GM21526 (cell line): Measurements from ENCODE around the gene CAMK2A.

Experiments
- ATAC-seq: cut with Tn5 transposase; IDR thresholded peaks from one replicate; pipeline ENCODE4 v1.9.1; 2021; ENCODE audit warnings: moderate library complexity; ENCODE audit not compliant: unreplicated experiment, low FRiP score

Gene CAMK2A

DNA sequence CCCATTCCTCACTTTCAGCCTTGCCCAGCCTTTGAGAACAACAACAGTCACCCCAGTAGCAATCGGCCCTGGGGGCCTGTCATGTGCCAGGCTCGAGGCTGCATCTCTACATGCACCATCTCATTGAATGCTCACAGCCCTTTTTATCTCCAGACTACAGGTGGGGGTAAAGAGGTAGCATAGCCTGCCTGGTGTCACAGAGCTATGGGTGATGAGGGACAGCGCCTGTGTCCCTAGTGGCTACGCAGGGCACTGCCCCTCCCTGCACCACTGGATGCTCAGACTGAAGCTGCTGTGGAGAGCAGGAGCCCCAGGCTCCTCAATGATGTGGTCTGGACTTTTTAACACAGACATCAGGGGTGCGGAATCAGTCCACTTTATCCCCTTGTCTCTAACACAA, 2.8 kb downstream of the CAMK2A start:
- ATAC-seq, result no peak

DNA sequence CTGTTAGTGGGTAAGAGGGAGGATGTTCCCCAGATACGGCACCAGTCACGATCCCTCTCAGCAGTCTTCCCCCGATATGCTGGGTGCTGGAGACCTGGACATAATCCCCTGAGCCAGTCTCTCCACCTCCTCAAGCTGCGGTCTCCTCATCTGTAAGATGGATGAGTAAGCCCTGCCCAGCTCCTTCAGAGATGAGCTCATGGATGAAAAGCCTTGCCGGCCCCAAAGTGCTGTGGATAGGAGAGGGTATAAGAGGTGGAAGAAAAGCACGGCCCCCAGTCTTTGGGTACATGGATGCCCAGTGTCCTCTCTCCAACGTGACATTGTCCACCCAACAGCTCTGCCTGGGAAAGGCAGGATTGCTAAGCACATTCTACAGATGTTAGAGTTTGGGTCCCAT, 4.5 kb downstream of the CAMK2A start:
- ATAC-seq, result no peak

DNA sequence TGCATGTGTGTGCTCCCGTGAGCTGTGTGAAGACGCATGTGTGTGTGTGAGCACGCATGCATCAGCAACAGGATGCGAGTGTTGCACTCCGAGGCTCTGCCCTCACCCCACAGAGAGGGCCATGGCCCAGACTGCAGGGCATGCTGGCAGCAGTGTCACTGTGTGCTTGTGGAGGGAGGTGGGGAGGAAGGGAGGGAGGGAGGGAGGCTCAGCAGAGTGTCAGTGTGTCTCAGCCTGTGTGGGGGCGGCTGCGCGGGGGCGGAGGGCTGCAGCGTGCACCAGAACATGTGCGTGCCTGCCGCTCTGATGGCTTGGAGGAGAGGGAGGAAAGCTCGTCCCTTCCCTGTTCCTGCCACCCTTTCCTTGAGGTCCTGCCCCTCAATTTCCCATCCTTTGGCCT, 5.3 kb downstream of the CAMK2A start:
- ATAC-seq, result no peak

DNA sequence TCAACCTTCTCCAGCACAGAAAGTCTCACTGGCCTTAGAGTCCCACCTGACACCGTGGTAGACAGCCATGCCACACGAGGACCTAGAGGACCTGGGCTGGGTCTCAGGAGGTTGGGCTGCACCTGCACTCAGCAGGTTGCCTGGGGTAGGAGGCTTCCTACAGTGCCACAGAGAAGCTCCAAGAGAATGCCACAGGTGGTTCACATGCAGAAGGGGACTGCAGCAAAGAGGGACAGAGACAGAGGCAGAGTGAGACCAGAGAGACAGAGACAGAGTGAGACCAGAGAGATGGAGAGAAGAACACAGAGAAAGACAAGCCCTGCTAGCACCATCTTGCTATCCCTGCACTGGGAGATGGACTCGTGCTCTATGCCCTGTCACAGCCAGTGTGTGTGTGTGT, 5.7 kb downstream of the CAMK2A start:
- no peak for ATAC-seq

DNA sequence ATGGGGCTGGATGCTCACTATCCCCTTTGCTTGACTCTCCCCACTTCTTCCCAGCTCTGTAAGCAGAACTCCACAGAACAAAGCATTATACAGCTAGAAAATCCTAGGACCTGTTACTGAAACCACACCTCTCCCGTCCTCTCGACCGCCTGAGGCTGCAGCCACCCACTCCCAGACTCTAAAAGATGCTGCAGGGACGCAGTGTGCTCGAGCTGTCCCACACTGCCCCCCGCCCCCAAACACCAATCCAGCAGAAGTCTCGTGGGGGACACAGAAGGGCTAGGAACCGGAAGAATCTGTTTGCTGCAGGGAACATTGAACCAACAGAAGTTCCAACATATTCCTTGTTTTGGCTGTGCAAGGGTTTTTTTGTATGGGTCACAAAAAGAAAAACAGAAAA, 7.6 kb downstream of the CAMK2A start:
- no peak for ATAC-seq

DNA sequence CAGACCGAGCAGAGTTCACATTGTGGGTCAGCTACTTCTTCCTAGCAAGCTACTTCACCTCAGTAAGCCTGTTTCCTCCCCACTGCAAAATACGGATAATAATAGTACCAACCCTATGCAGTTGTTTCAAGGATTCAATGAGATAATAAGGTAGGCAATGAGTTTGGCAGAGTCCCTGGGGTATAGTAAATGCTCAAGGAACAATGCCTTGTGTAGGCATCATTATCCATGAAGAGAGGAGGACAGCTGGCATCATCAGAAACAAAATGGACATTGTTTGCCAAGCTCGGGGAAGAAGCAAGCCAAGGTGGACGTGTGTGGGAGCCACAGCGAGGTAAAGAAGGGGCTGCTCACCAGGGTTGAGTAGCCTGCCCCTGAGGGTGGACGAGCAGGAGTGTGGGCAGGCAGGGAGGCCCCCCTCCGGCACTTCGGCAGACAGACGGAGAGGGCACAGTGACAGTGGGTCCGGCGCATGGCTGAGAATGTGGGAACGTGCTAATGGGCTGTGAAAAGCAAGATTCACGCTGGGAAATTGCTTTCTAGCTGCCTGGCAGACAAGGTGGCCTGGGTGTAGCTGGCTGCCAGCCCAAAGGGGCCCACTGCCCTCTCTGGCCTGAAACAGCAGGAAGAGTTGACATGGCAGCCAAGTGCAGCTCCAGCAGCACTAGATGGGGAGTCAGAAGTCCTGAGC, 10.1 kb downstream of the CAMK2A start:
- ATAC-seq, result no peak

DNA sequence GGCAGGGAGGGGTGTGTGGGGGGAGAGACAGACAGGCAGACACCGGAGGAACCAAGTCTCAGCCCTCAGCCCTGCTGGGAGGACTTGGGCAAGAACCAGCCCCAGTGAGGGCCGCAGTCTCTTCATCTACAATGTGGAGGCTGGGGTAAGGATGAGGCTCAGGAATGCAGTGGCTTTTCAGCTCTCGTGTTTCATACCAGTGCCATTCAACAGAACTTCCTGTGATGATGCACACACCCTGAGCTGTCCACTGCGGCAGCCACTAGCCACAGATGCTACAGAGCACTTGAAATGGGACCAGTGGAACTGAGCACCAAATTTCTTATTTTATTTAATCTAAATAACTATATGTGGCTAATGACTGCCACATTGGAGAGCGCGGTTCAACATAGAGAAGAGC, 10.7 kb downstream of the CAMK2A start:
- no peak for ATAC-seq

DNA sequence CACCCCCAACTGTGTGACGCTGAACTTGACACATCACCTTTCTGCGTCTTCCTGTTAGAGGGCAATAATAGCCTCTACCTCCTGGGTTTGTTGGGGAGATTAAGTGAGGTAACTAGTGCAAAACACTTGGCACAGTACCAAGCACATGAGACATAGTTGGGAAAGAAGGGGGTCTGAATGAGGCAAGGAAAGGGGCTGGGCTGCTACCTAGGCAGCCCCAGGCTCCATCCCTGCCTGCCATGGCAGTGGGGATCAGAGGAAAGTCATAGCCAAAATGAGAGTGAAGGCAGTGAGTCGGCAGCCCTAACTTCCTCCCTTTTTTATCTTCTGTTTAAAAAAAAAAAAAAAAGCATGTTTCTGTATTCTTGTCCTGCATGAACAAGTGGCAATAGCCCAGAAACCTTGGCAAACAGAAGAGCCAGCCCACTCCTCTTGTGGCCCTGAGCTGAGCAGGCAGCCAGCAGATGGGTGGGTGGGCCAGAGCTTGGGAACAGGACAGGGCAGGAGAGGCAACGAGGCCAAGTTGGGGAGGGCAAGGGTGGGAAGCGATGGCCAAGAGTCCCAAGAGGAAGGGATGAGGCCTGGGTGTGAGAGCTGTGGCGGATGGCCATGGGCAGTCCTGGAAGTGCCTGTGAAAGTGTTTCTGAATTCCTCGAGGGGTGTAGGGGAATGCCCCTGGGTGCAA, 11.4 kb downstream of the CAMK2A start:
- ATAC-seq, result no peak

DNA sequence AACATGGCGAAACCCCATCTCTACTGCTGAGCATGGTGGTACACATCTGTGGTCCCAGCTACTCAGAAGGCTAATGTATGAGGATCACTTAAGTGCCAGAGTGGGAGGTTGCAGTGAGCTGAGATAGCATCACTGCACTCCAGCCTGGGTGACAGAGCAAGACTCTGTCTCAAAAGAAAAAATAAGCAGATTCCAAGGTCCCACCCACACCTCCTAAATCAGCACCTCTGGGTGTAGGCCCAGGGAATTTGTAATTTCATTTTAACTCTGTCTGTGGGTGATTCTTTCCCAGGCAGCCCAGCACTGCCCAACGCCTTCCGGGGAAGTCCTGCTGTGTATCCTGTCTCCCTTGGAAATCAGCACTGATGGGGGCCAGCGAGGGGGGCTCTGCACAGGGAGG, 12.5 kb downstream of the CAMK2A start:
- ATAC-seq, result no peak

DNA sequence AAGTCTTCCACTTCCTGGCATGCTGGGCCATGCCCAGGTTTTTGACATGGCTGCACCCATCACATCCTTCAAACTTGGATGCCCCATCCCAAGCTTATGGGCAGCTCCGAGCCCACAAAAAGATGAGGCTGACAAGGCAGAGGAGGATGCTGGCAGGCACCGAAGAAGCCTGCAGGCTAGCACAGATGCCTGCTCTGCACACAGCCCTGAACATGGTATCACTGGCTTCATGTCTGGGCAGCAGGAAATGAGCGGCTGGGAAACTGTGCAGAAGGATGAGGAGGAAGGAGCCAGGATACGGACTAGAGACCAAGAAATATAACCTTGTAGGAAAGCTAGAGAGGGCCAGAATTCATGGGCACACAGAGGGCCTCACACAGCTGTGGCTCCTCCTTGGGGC, 14.8 kb downstream of the CAMK2A start:
- ATAC-seq, result no peak

DNA sequence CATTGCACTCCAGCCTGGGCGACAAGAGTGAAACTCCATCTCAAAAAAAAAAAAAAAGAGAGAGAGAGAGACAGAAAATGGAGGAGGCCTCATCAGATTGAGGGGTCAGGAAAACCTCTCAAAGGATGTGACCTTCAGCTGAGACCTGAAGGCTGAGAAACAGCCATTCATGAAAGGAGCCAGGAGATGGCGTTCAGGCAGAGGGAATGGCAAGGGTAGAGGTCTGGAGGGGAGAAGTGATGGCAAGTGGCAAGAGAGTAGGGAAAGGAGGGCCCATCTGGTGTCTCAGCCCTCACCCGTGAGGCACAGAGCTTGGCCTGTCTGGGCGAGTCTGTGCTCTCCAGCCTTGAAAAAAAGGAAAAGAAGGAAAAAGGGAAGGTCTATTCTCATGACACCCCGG, 17.0 kb downstream of the CAMK2A start:
- ATAC-seq, result no peak

DNA sequence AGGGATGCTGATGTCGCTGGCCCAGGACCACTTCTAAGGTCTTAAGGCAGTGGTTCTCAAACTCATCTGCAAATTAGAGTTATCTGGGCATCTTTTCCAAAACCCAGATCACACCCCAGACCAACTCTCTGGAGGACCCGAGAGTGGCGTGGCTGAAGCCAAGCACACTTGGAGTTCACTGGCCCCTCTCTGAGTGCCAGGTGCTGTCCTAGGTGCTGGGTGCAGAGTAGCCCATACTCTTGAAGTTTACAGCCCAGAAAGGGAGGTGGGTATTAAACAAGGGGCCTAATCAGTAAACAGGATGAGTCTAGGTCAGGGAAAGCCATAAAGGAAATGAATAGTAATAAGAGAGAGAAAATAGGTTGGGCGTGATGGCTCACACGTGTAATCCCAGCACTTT, 17.6 kb downstream of the CAMK2A start:
- no peak for ATAC-seq

DNA sequence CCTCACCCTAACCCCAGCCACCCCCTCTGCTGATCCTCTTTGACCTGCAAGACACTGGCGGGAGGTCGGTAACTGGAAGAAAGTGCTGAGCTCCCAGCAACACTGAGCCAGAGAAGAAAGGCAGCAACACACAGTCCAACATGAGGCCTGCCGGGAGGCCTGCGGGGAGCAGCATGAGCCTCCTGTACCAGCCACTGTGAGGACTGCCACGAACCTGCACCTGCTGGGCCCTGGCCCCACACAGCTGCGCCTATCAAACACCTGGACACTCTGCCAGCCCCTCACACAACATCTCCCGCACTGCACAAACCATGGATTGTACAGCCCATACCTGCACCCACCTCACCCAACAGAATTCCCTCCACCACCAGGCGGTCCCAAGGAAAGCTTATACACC, 18.3 kb downstream of the CAMK2A start:
- no peak for ATAC-seq

DNA sequence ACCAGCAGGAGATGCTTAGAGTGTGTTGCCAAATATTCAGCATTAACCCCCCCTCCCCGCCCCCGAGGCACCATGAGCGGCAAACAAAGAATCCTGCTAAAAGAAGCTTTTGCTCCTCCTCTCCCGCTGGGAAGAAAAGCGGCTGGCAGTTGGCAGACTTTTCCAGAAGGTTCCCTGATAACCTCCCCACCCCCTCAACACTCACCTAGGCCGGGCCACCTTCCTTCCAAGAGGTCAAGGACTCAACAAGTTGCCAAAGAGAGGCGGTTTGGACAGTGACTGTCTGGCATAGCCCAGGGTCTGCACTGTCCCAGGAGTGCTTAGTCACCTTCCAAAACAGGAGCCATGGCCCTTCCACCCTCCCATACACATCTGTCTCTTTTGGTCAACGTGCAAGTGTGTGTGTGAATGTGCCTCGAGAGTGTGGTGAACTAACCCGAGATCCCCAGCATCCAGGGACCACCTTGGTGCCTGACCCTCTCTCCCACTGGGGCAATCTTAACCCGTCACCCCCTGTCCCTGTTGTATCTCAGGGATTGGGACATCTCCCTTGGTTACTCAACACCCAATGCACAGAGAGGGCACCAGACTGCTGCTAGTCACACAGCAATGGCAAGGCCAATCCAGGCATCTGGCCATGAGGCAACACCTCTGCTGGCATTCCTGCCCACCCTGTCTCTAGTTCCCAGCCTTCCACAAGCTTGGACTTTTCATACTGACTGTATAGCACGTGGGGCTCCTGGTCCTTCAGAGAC, 18.9 kb downstream of the CAMK2A start:
- no peak for ATAC-seq

DNA sequence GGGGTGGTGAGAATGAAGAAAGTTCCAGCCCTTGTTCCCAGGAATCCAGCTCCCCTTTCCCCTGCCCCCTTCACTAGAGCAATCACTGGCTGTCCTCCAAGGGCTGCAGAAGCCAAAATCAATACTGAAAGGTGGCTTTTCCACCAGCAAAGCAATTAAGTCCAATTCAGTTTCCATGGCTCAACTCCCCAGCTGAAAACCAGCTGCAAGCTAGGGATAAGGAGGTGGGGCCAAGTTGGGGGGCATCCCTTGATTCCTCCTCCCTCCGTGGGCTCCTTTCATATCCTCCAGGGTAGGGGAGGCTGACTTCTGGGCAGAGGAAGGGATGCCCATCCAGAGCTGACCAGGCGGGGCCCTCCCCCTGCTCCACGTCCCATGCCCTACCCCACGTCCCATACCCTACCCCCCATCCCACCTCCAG, 22.7 kb downstream of the CAMK2A start:
- ATAC-seq, result no peak

DNA sequence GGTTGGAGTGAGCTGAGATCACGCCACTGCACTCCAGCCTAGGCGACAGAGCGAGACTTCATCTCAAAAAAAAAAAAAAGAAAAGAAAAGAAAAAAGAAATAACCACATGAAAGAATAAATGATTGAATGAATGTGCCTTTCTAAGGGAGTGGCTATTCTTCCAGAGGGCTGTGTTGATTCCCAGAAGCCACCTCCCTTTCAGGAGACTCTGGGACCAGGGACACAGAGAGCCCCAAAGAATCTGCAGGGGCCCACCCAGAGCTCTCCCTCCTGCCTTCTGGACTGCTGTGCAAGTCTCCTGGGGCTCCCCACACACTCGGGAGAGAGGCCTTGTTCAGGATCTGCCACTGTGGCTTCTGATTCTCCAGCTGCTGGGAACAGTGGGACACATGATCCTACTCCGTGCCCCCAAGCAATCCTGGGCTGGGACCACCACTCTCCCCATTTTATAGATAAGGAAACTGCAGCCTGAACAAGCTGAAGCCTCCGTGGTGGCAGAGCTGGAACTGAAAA, 23.6 kb downstream of the CAMK2A start:
- no peak for ATAC-seq

DNA sequence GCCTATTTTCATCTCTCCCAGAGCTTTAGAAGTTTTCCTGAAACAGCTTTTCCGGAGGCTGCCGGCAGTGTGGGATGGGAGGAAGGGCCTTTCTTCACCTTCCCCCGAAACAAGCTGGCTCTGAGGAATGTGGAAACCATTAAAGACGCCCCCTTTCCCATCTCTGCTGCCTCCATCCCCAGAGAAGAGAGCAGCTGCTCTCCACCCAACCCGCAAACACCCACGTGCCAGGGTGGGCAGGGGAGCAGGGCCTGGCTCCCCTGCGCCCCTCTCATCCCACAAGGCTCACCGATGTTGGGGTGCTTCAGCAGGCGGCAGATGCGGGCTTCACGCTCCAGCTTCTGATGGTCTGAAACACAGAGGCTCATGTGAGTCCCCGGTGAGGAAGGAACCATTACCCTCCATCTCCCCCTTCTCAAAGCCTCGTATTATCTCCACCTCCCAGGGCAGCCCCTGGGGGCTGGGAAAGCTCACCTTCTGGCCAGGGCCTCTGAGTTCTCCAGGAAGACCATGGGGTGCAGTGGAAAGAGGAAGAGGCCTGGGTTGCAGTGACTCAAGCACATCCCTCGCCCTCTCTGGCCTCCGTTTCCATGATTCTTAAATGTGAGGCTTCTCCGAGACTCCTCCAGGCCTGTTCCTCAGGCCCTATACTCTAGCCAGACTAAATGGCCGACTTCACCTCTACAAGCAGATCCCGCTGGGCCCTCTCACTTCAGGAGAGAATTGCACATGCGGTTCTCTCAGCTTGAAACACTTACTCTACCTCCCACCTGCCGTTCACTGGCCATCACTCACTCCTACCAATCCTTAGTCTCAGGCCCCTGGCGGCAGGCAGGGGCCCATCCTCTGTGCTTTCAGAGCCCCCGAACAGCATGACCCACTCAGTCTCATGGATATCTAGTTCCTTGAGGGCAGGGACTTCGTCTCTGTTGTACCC, 24.6 kb downstream of the CAMK2A start:
- no peak for ATAC-seq

DNA sequence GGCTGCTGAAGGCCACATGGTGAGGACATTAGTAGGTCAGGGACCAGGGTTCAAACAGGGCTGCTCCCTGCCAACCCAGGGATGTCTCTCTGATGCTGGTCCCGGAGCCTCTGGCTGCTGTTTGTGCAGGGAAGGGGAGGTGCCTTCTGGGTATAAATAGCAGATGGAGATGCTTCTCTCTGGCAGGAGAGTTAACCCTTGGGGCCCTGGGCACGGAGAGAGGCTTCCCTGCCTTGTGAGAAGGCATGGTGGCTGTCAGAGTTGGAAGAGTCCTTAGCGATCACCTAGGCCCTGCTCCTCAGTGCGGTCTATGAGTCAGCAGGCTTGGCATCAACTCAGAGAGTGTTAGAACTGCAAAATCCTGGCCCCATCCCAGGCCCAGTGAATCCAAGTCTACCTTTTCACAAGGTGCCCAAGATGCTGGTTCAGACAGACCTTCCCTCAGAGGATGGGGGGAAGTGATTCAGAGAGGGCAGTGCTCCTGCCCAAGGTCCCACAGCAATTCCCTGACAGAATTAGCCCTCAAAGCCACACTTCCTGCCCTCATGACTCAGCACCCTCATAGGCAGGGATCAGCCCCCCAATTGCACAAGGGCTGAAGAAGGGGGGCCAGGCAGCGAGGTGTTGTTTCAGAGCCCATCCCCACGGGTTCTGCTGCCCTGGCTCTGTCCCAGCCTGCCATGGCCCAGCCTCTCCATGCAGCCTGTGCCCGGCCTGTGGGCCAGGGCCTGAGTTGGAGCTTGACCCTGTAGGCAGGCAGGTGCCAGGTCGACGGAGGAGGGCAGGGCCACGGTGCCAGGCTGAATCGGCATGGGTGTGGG, 25.6 kb downstream of the CAMK2A start:
- ATAC-seq, result no peak

DNA sequence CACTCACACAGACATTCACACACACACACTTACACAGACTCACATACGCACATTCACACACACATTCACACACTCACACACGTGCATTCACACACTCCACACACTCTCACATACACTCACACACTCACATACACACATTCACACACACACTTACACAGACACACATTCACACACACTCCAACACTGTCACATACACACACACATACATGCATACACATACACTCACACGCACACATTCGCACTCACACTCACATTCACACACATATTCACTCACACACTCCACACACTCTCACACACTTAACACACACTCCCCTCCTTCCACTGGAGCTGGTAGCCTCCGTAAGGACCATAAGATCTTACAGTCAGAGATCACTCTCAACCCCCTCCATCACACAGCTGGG, 26.2 kb downstream of the CAMK2A start:
- ATAC-seq, result no peak

DNA sequence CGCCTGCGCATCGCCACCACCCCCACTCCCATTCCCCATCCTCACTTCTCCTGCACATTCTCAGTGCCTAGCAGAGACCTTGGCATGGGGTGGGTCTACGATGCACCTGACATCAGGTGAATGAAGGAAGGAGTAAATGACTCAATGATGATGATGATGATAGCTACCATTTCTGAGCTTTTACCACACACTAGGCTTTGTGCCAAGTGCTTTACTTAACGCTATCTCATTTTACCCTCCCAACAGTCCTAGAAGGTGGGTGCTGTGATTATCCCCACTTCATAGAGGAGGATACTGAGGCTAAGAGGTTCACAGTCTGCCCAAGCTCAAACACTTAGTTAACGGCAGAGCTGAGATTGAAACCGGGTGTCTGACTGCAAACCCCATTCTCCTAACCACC, 27.1 kb downstream of the CAMK2A start:
- ATAC-seq, result no peak
